K562 (cell line): ENCODE results near the gene ZNF268. TPM values are rescaled to one million over a fixed set of nuclear protein-coding genes. Genes with fewer than 3 reads are reported as not detected.

Experiments
- ATAC-seq: fragments of 200-7000 bp; cut with Tn5 transposase; 3 replicates; pipeline ENCODE4 v1.9.1; 2020; ENCODE audit warnings: moderate library complexity
- BruUV-seq: library from RNA; stranded (reverse); fragments of 400-500 nt; replicated peaks from 2 replicates; lab custom pipeline; 2021; lab: Mats Ljungman, UMichigan
- CTCF ChIA-PET: fragments of 300-600 bp; formaldehyde crosslinking; extraction: SDS; loops from one replicate; lab custom pipeline; 2021; ENCODE audit warnings: low intra/inter-chr PET ratio; lab: Yijun Ruan, JAX
- POLR2A ChIA-PET: fragments of 300-600, 350-650 bp; sonication (Branson Sonifier 250); formaldehyde crosslinking; extraction: SDS; loops from one replicate; lab custom pipeline; 2021; ENCODE audit warnings: antibody characterized with exemption, inconsistent platforms; lab: Yijun Ruan, JAX
- DNase-seq, 4 experiments: peaks; one replicate each; pipeline versions ENCODE4 v3.0.0 to v3.0.0-alpha.2; 2011 to 2018; ENCODE audit warnings: low spot score in 3 of 4, mixed read lengths in 3 of 4; ENCODE audit errors: extremely low read depth in 1 of 4
- FAIRE-seq: peaks from 2 replicates; lab custom pipeline; 2011; peaks lifted over from hg19 to GRCh38; lab: Jason Lieb, UNC
- H2AFZ ChIP-seq: 2 replicates; pipeline ENCODE4 v1.6.0; 2011; ENCODE audit warnings: low read depth, low read length, control low read depth, inconsistent platforms
- H3K27ac ChIP-seq: fragments of 200-600 bp; 3 replicates; pipeline ENCODE4 v1.8.0; 2011; ENCODE audit warnings: low read depth, mild to moderate bottlenecking, control low read depth, inconsistent platforms, low read length, moderate library complexity, mixed read lengths; ENCODE audit errors: extremely low read depth
- H3K27me3 ChIP-seq, 2 experiments: fragments of 300-600 bp in 1 of 2; 2 replicates in 1 of 2; 3 replicates in 1 of 2; pipeline versions ENCODE4 v1.6.0 to v1.8.0; 2011; ENCODE audit warnings: inconsistent platforms in 2 of 2, low read length in 2 of 2, mild to moderate bottlenecking in 1 of 2, mixed read lengths in 1 of 2, moderate library complexity in 1 of 2; ENCODE audit not compliant: control insufficient read depth in 2 of 2, insufficient read depth in 2 of 2
- H3K36me3 ChIP-seq: fragments of 300-600 bp; 3 replicates; pipeline ENCODE4 v1.8.0; 2011; ENCODE audit warnings: mild to moderate bottlenecking, low read length, inconsistent platforms; ENCODE audit not compliant: control insufficient read depth, insufficient read depth
- H3K4me1 ChIP-seq, 2 experiments: fragments of 200-600 bp in 1 of 2; replicated peaks in 1 of 2; 2 replicates in 1 of 2; 3 replicates in 1 of 2; pipeline versions ENCODE4 v1.5.1 to v1.8.0; 2011; ENCODE audit warnings: inconsistent platforms in 2 of 2, low read length in 2 of 2, mild to moderate bottlenecking in 1 of 2, mixed read lengths in 1 of 2, moderate library complexity in 1 of 2; ENCODE audit not compliant: control insufficient read depth in 2 of 2, insufficient read depth in 2 of 2
- H3K4me2 ChIP-seq: 2 replicates; pipeline ENCODE4 v1.6.1; 2011; ENCODE audit warnings: low read length, control low read depth, inconsistent platforms, mixed read lengths; ENCODE audit not compliant: insufficient read depth
- H3K4me3 ChIP-seq: fragments of 200-600 bp; sonication (generic), shearing (Covaris generic); 2 replicates; pipeline ENCODE4 v1.5.1; 2016; ENCODE audit warnings: control low read depth, inconsistent platforms
- H3K79me2 ChIP-seq: fragments of 200-600 bp; 3 replicates; pipeline ENCODE4 v1.8.0; 2011; ENCODE audit warnings: low read length, inconsistent platforms; ENCODE audit not compliant: control insufficient read depth, insufficient read depth
- H3K9ac ChIP-seq, 2 experiments: 2 replicates each; pipeline versions ENCODE4 v1.6.0 to v1.6.1; 2011; ENCODE audit warnings: low read depth in 2 of 2, low read length in 2 of 2, control low read depth in 1 of 2, inconsistent platforms in 1 of 2, mild to moderate bottlenecking in 1 of 2, mixed read lengths in 1 of 2; ENCODE audit not compliant: insufficient read depth in 1 of 2
- H3K9me1 ChIP-seq: one replicate; pipeline ENCODE4 v1.6.0; 2011; ENCODE audit warnings: inconsistent platforms, mild to moderate bottlenecking, low read length, moderate library complexity; ENCODE audit not compliant: control insufficient read depth, insufficient read depth
- H3K9me3 ChIP-seq: replicated peaks from 2 replicates; pipeline ENCODE4 v1.5.1; 2011; ENCODE audit warnings: low read depth, low read length, inconsistent platforms; ENCODE audit not compliant: control insufficient read depth, insufficient read depth
- H4K20me1 ChIP-seq: replicated peaks from 2 replicates; pipeline ENCODE4 v1.6.1; 2011; ENCODE audit warnings: low read length, inconsistent platforms, mixed read lengths; ENCODE audit not compliant: control insufficient read depth, insufficient read depth
- GTF2A2 ChIP-seq: IDR thresholded peaks from 2 replicates; pipeline ENCODE4 v1.6.1; 2016; ENCODE audit warnings: mild to moderate bottlenecking, missing genetic modification characterization, missing compliant biosample characterization
- WGBS: fragments of 100-300 bp; shearing (Covaris generic); methylation state at CpG from one replicate; pipeline ENCODE4 v1.1.6; 2016; ENCODE audit warnings: low coverage, mixed read lengths; ENCODE audit not compliant: insufficient coverage; ENCODE audit errors: missing lambda C conversion rate; 5-methylcytosine and 5-hydroxymethylcytosine counted together
- in situ Hi-C: fragments of 300-500 bp; cut with MboI; formaldehyde crosslinking; loops from 4 replicates; pipeline ENCODE4 v1.15.0; 2018; ENCODE audit warnings: inconsistent platforms, mixed read lengths
- intact Hi-C: fragments of 100-400 bp; cut with micrococcal nuclease; formaldehyde crosslinking; loops from 2 replicates; pipeline ENCODE4 v1.14.2; 2022
- polyA plus RNA-seq, 8 experiments: library from polyadenylated mRNA; depleted of rRNA in 4 of 8; stranded (reverse) in 5 of 8; unstranded in 3 of 8; fragments of >200 nt; fragmentation: Nextera tagmentation in 2 of 8; fragmentation: Illumina TruSeq in 1 of 8; extraction: Ambion mirVana in 2 of 8; extraction: Trizol in 1 of 8; gene quantifications; 2 replicates each; pipeline versions ENCODE4 v1.2.1 to v1.2.3, GENCODE V29; 2011 to 2014; ENCODE audit warnings: inconsistent platforms in 1 of 8, missing spikeins in 1 of 8
- total RNA-seq, 7 experiments: library from RNA; depleted of rRNA in 6 of 7; stranded (reverse); fragments of >200 nt in 6 of 7; fragmentation: Illumina TruSeq in 2 of 7; extraction: Trizol in 2 of 7; gene quantifications; 2 replicates each; pipeline versions ENCODE4 v1.2.1 to v1.2.3, GENCODE V29; 2011 to 2021; ENCODE audit warnings: low replicate concordance in 1 of 7
- TF ChIP-seq, protein P1 (sequence below): fragments of 250-450 bp; sonication (Bioruptor Pico); IDR thresholded peaks from 2 replicates; pipeline ENCODE4 v1.8.0; 2022; ENCODE audit warnings: inconsistent platforms
- TF ChIP-seq, protein P2 (sequence below): fragments of 250-450 bp; sonication (Bioruptor Pico); IDR thresholded peaks from 2 replicates; pipeline ENCODE4 v1.8.0; 2022; ENCODE audit warnings: moderate library complexity, mild to moderate bottlenecking, inconsistent platforms
- TF ChIP-seq, protein P3 (sequence below): sonication (generic); formaldehyde crosslinking; IDR thresholded peaks from 2 replicates; pipeline ENCODE4 v1.8.1; 2023; ENCODE audit warnings: mild to moderate bottlenecking, missing genetic modification reagents

ZNF268 gene
- total and polyA plus RNA-seq, 9 of the 15 experiments (the other 6 are each of a cell fraction or from before 2014, with no cell fraction given), result 4.8 to 12.0 (median 7.7) TPM

DNA sequence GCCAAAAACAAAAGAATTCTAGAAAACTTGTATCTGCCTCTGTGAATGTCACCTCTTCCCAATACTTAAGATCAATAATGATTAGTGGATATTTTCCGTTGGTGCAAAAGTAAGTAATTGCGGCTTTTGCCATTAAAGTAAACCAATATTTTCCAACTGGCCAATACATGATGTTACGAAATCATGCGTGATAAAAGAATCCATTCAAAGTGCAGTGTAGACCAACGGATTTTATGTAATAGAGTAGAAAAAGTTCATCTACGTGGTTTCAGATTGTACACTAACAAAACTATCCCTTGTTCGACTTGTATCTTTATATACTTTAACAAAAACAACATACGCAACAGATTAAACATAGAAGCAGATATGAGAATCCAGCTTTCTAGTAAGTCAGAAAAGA, 626 bp upstream of the ZNF268 start:
- intact Hi-C loops, result loop anchor here (1.0 kb wide), 2 partner anchors 100 to 143 kb away; partner anchors contain the start of genes ZNF140 and ZNF84
- in situ Hi-C loops, result no loop called here
- Histone ChIP-seq H3K9me3 (peaks cover 13% of the 10 kb centered on the region), H2AFZ (peak overlapping the region; percentile 99), H3K27ac (peak overlapping the region; percentile 35; the same call in 1 of the 3 replicates), H3K4me1 (no peaks in the 10 kb centered on the region)
- ATAC-seq, result no peak
- POLR2A ChIA-PET, result interaction anchor here (0.7 to 1.1 kb wide), 4 partner anchors 10 to 218 kb away, joined by 3 read pairs; no protein-coding TSS in a partner anchor
- TF ChIP-seq, protein P1, sequence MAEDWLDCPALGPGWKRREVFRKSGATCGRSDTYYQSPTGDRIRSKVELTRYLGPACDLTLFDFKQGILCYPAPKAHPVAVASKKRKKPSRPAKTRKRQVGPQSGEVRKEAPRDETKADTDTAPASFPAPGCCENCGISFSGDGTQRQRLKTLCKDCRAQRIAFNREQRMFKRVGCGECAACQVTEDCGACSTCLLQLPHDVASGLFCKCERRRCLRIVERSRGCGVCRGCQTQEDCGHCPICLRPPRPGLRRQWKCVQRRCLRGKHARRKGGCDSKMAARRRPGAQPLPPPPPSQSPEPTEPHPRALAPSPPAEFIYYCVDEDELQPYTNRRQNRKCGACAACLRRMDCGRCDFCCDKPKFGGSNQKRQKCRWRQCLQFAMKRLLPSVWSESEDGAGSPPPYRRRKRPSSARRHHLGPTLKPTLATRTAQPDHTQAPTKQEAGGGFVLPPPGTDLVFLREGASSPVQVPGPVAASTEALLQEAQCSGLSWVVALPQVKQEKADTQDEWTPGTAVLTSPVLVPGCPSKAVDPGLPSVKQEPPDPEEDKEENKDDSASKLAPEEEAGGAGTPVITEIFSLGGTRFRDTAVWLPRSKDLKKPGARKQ (CRISPR knock-in tag), result peak; percentile 88
- TF ChIP-seq, protein P2, sequence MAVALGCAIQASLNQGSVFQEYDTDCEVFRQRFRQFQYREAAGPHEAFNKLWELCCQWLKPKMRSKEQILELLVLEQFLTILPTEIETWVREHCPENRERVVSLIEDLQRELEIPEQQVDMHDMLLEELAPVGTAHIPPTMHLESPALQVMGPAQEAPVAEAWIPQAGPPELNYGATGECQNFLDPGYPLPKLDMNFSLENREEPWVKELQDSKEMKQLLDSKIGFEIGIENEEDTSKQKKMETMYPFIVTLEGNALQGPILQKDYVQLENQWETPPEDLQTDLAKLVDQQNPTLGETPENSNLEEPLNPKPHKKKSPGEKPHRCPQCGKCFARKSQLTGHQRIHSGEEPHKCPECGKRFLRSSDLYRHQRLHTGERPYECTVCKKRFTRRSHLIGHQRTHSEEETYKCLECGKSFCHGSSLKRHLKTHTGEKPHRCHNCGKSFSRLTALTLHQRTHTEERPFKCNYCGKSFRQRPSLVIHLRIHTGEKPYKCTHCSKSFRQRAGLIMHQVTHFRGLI (CRISPR knock-in tag), result peak; percentile 28; the same call in 1 of the 2 replicates
- TF ChIP-seq GTF2A2, result 0 out of 2 replicates have a peak, but pooled peaks have one; percentile 22
- TF ChIP-seq, protein P3, sequence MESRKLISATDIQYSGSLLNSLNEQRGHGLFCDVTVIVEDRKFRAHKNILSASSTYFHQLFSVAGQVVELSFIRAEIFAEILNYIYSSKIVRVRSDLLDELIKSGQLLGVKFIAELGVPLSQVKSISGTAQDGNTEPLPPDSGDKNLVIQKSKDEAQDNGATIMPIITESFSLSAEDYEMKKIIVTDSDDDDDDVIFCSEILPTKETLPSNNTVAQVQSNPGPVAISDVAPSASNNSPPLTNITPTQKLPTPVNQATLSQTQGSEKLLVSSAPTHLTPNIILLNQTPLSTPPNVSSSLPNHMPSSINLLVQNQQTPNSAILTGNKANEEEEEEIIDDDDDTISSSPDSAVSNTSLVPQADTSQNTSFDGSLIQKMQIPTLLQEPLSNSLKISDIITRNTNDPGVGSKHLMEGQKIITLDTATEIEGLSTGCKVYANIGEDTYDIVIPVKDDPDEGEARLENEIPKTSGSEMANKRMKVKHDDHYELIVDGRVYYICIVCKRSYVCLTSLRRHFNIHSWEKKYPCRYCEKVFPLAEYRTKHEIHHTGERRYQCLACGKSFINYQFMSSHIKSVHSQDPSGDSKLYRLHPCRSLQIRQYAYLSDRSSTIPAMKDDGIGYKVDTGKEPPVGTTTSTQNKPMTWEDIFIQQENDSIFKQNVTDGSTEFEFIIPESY (CRISPR knock-in tag), result no peak
- TF ChIP-seq, all 486 proteins: peak for 3
- Histone ChIP-seq H4K20me1 (no peaks in the 10 kb centered on the region), H3K4me2 (no peak overlapping the region), H3K4me3 (no peak overlapping the region), H3K9ac (no peak overlapping the region), H3K9me1 (no peaks in the 10 kb centered on the region), H3K27me3 (no peaks in the 10 kb centered on the region), H3K36me3 (peaks cover 11% of the 10 kb centered on the region; the same call in 2 of the 3 replicates), H3K79me2 (peaks cover 8% of the 10 kb centered on the region; the same call in 2 of the 3 replicates)
- BruUV-seq, result no TSS peak
- 82% methylated on average over 8 of the region's 8 CpGs for WGBS
- CTCF ChIA-PET, result no interaction called here
- DNase-seq, result no peak
- FAIRE-seq, result no peak
